ENCODE results near the gene SLC35G3. TPM values are rescaled to one million over a fixed set of nuclear protein-coding genes. Genes with fewer than 3 reads are reported as not detected.

SLC35G3 gene
- total and polyA plus RNA-seq, 2 of the 8 experiments (the other 6 are each of a cell fraction or from before 2014, with no cell fraction given): not detected

GRCh38 chr17:35144840-35145239, 49.4 kb downstream of the SLC35G3 start:
- H2BK20ac ChIP-seq (ENCODE audit: low read length): no peak overlapping the region

More at GRCh38 chr17:35144840-35145239, 49.4 kb downstream of the SLC35G3 start:
- H2BK5ac ChIP-seq (ENCODE audit: low read depth, low read length): no peak overlapping the region
- no peak overlapping the region for H3K14ac ChIP-seq (ENCODE audit: insufficient read length)
- H2BK12ac ChIP-seq (ENCODE audit: low read depth, low read length): no peak overlapping the region
- TF ChIP-seq EGR1 (IDR thresholded peaks at IDR 0.05; ENCODE audit: borderline replicate concordance, low read depth, low read length): no peak
- no peak overlapping the region for H2AK5ac ChIP-seq (ENCODE audit: low read depth, low read length)
- FAIRE-seq: no peak
- no peak overlapping the region for H4K91ac ChIP-seq (replicated peaks; ENCODE audit: insufficient read length, low read length)
- no peak overlapping the region for H2AFZ ChIP-seq (ENCODE audit: low read length)
- H3K9ac ChIP-seq (replicated peaks in 1 of 4; ENCODE audit: extremely low read depth in 1 of 4, low read depth in 3 of 4, low read length in 3 of 4): no peak overlapping the region
- no peak overlapping the region for H2BK15ac ChIP-seq (ENCODE audit: low read length)
- no peaks in the 10 kb centered on the region for H3K79me1 ChIP-seq (ENCODE audit: low read depth, low read length)
- H3K9me3 ChIP-seq (ENCODE audit: insufficient read depth in 2 of 2, low read depth in 1 of 2, low read length in 1 of 2): no peaks in the 10 kb centered on the region
- no peak overlapping the region for H3K4me2 ChIP-seq (ENCODE audit: insufficient read depth in 1 of 2, low read depth in 2 of 2, low read length in 2 of 2)
- H3K23me2 ChIP-seq (ENCODE audit: low read depth, low read length): no peaks in the 10 kb centered on the region
- no peak overlapping the region for H3K27ac ChIP-seq (ENCODE audit: low read depth, low read length)
- H3K79me2 ChIP-seq (ENCODE audit: control insufficient read depth in 1 of 2, insufficient read depth in 2 of 2, low read length in 2 of 2): peaks cover 0 to 19% of the 10 kb centered on the region in 2 experiments; a peak in 3 of 4 replicates
- CTCF ChIA-PET (ENCODE audit: partially characterized antibody): interaction anchor here (1.3 to 3.6 kb wide), 2 partner anchors 26 to 390 kb away, joined by 5 to 11 read pairs; partner anchors contain the start of gene RAD51D
- H3K18ac ChIP-seq (ENCODE audit: extremely low read depth, low read length): no peak overlapping the region
- H3K4ac ChIP-seq (replicated peaks; ENCODE audit: insufficient read length, low read depth, low read length): no peak overlapping the region
- H3K23ac ChIP-seq (ENCODE audit: insufficient read length): no peak overlapping the region
- peaks cover 0 to 3% (median 1%) of the 10 kb centered on the region in 4 experiments; a peak in 2 of 7 replicates for H3K4me1 ChIP-seq (replicated peaks in 1 of 4; ENCODE audit: control insufficient read depth in 3 of 4, insufficient read depth in 4 of 4, low read length in 3 of 4)
- H3K27me3 ChIP-seq (replicated peaks in 1 of 4; ENCODE audit: control insufficient read depth in 3 of 4, extremely low read depth in 1 of 4, insufficient read depth in 3 of 4, low read length in 3 of 4): no peaks in the 10 kb centered on the region
- no peak overlapping the region for H3K4me3 ChIP-seq (ENCODE audit: extremely low read depth in 1 of 4, insufficient read depth in 2 of 4, low read depth in 3 of 4, low read length in 4 of 4)
- H2BK120ac ChIP-seq (replicated peaks; ENCODE audit: low read depth, low read length): no peak overlapping the region
- H4K20me1 ChIP-seq (replicated peaks in 1 of 2; ENCODE audit: control insufficient read depth in 1 of 2, insufficient read depth in 2 of 2, low read length in 2 of 2): no peaks in the 10 kb centered on the region
- H3K36me3 ChIP-seq (ENCODE audit: control insufficient read depth in 2 of 4, insufficient read depth in 4 of 4, low read length in 3 of 4): peaks cover 0 to 2% (median under 1%) of the 10 kb centered on the region in 4 experiments; a peak in 4 of 8 replicates
- H4K5ac ChIP-seq (ENCODE audit: insufficient read length, low read depth, low read length): no peak overlapping the region
- no peak overlapping the region for H3K56ac ChIP-seq (replicated peaks; ENCODE audit: insufficient read length, low read depth, low read length)
- POLR2A ChIA-PET (ENCODE audit: partially characterized antibody): no interaction called here
- WGBS, 2 experiments (ENCODE audit: extremely low coverage in 1 of 2, insufficient coverage in 1 of 2, insufficient read length in 1 of 2, insufficient replicate concordance in 2 of 2, low coverage in 1 of 2, low lambda C conversion rate in 2 of 2, missing lambda C conversion rate in 1 of 2): 90% methylated on average over 4 of the region's 4 CpGs; no CpG with 5 or more reads in 1 of the 2 experiments
- H4K8ac ChIP-seq (ENCODE audit: extremely low read depth, insufficient read depth, low read length): no peak overlapping the region
- DNase-seq (ENCODE audit: low read depth in 1 of 2, low spot score in 2 of 2): no peak

Other genes with a start within 250 kb of the SLC35G3 start
- gene CCT6B, start 232.9 kb downstream of the SLC35G3 start, total RNA-seq (2021; fragmentation: NEBNext Ultra II Directional; extraction: Animal tissue kit (Norgen Biotek cat#: 25700)): 0.48 and 1.3 TPM in 2 replicates
- gene CCT6B, start 232.9 kb downstream of the SLC35G3 start, polyA plus RNA-seq (2011; rRNA removed): 0.53 and 0.67 TPM in 2 replicates
- gene ZNF830, start 232.9 kb downstream of the SLC35G3 start, total RNA-seq (2021; fragmentation: NEBNext Ultra II Directional; extraction: Animal tissue kit (Norgen Biotek cat#: 25700)): 18.5 and 19.9 TPM in 2 replicates
- gene ZNF830, start 232.9 kb downstream of the SLC35G3 start, polyA plus RNA-seq (2011; rRNA removed): 3.9 and 4.2 TPM in 2 replicates
- 89.3 and 95.1 TPM in 2 replicates for gene LIG3, start 213.9 kb downstream of the SLC35G3 start, total RNA-seq (2021; fragmentation: NEBNext Ultra II Directional; extraction: Animal tissue kit (Norgen Biotek cat#: 25700))
- 63.6 and 76.5 TPM in 2 replicates for gene LIG3, start 213.9 kb downstream of the SLC35G3 start, polyA plus RNA-seq (2011; rRNA removed)
- 20.0 and 24.5 TPM in 2 replicates for gene RFFL, start 130.7 kb downstream of the SLC35G3 start, total RNA-seq (2021; fragmentation: NEBNext Ultra II Directional; extraction: Animal tissue kit (Norgen Biotek cat#: 25700))
- 14.0 and 14.2 TPM in 2 replicates for gene RFFL, start 130.7 kb downstream of the SLC35G3 start, polyA plus RNA-seq (2011; rRNA removed)
- 12.9 and 13.7 TPM in 2 replicates for gene RAD51D, start 74.5 kb downstream of the SLC35G3 start, total RNA-seq (2021; fragmentation: NEBNext Ultra II Directional; extraction: Animal tissue kit (Norgen Biotek cat#: 25700))
- gene RAD51D, start 74.5 kb downstream of the SLC35G3 start, polyA plus RNA-seq (2011; rRNA removed): 9.2 and 10.2 TPM in 2 replicates
- gene FNDC8, start 72.8 kb downstream of the SLC35G3 start, total RNA-seq (2021; fragmentation: NEBNext Ultra II Directional; extraction: Animal tissue kit (Norgen Biotek cat#: 25700)): not detected in 2 replicates
- not detected in 2 replicates for gene FNDC8, start 72.8 kb downstream of the SLC35G3 start, polyA plus RNA-seq (2011; rRNA removed)
- gene NLE1, start 52.1 kb downstream of the SLC35G3 start, total RNA-seq (2021; fragmentation: NEBNext Ultra II Directional; extraction: Animal tissue kit (Norgen Biotek cat#: 25700)): 50.1 and 51.5 TPM in 2 replicates
- gene NLE1, start 52.1 kb downstream of the SLC35G3 start, polyA plus RNA-seq (2011; rRNA removed): 50.4 and 67.7 TPM in 2 replicates
- gene UNC45B, start 46.6 kb downstream of the SLC35G3 start, total RNA-seq (2021; fragmentation: NEBNext Ultra II Directional; extraction: Animal tissue kit (Norgen Biotek cat#: 25700)): 0.15 and 0.23 TPM in 2 replicates
- 0.06 and 0.11 TPM in 2 replicates for gene UNC45B, start 46.6 kb downstream of the SLC35G3 start, polyA plus RNA-seq (2011; rRNA removed)
- gene SLFN5, start 48.7 kb upstream of the SLC35G3 start, total RNA-seq (2021; fragmentation: NEBNext Ultra II Directional; extraction: Animal tissue kit (Norgen Biotek cat#: 25700)): 2.6 and 3.0 TPM in 2 replicates
- gene SLFN5, start 48.7 kb upstream of the SLC35G3 start, polyA plus RNA-seq (2011; rRNA removed): 0.86 and 0.96 TPM in 2 replicates
- gene SLFN11, start 179.2 kb upstream of the SLC35G3 start, total RNA-seq (2021; fragmentation: NEBNext Ultra II Directional; extraction: Animal tissue kit (Norgen Biotek cat#: 25700)): 0.27 and 0.28 TPM in 2 replicates
- 0.09 and 0.11 TPM in 2 replicates for gene SLFN11, start 179.2 kb upstream of the SLC35G3 start, polyA plus RNA-seq (2011; rRNA removed)
- 9.4 and 10.7 TPM in 2 replicates for gene SLFN12, start 238.1 kb upstream of the SLC35G3 start, total RNA-seq (2021; fragmentation: NEBNext Ultra II Directional; extraction: Animal tissue kit (Norgen Biotek cat#: 25700))
- gene SLFN12, start 238.1 kb upstream of the SLC35G3 start, polyA plus RNA-seq (2011; rRNA removed): 1.3 and 1.6 TPM in 2 replicates